ENCODE results near the gene NELL1.

GRCh38 chr11:21476588-21476987, 807.2 kb downstream of the NELL1 start:
- TF ChIP-seq CTCF (IDR thresholded peaks at IDR 0.05), result no peak
- TF ChIP-seq POLR2A (IDR thresholded peaks at IDR 0.05), result no peak
